ENCODE measurements around the gene LAMA5.

LAMA5 gene

GRCh38 chr20:62328684-62329388 lies 38.3 kb downstream of the LAMA5 start:
- DNase-seq (ENCODE audit: low read depth in 2 of 2), result no peak

- DNase-seq (ENCODE audit: low read depth in 2 of 2), result no peak
Observed at GRCh38 chr20:62327726-62328495, 39.2 kb downstream of the LAMA5 start.

- DNase-seq (ENCODE audit: low read depth in 2 of 2), result no peak
Observed at GRCh38 chr20:62326959-62327725, 40.0 kb downstream of the LAMA5 start.

GRCh38 chr20:62326559-62326958 lies 40.6 kb downstream of the LAMA5 start:
- DNase-seq (ENCODE audit: low read depth in 2 of 2), result no peak

GRCh38 chr20:62325172-62325905 lies 41.8 kb downstream of the LAMA5 start:
- DNase-seq (ENCODE audit: low read depth in 2 of 2), result no peak

GRCh38 chr20:62323980-62324906 lies 42.9 kb downstream of the LAMA5 start:
- DNase-seq (ENCODE audit: low read depth in 2 of 2), result no peak

- DNase-seq (ENCODE audit: low read depth in 2 of 2), result no peak
Observed at GRCh38 chr20:62323146-62323979, 43.7 kb downstream of the LAMA5 start.

GRCh38 chr20:62322492-62323041 lies 44.5 kb downstream of the LAMA5 start:
- no peak for DNase-seq (ENCODE audit: low read depth in 2 of 2)

- no peak for DNase-seq (ENCODE audit: low read depth in 2 of 2)
Observed at GRCh38 chr20:62321975-62322374, 45.1 kb downstream of the LAMA5 start.

GRCh38 chr20:62321521-62321948 lies 45.6 kb downstream of the LAMA5 start:
- DNase-seq (ENCODE audit: low read depth in 2 of 2), result no peak

- DNase-seq (ENCODE audit: low read depth in 2 of 2), result no peak
Observed at GRCh38 chr20:62320581-62321354, 46.3 kb downstream of the LAMA5 start.

GRCh38 chr20:62319346-62319909 lies 47.7 kb downstream of the LAMA5 start:
- DNase-seq (ENCODE audit: low read depth in 2 of 2), result no peak

GRCh38 chr20:62318400-62319345 lies 48.4 kb downstream of the LAMA5 start:
- DNase-seq (ENCODE audit: low read depth in 2 of 2), result no peak

- no peak for DNase-seq (ENCODE audit: low read depth in 2 of 2)
Observed at GRCh38 chr20:62317167-62317655, 49.9 kb downstream of the LAMA5 start.

GRCh38 chr20:62316331-62317166 lies 50.6 kb downstream of the LAMA5 start:
- no peak for DNase-seq (ENCODE audit: low read depth in 2 of 2)

- DNase-seq (ENCODE audit: low read depth in 2 of 2), result no peak
Observed at GRCh38 chr20:62315773-62316172, 51.3 kb downstream of the LAMA5 start.

Data from stimulated activated CD8-positive, alpha-beta memory T cell treated with anti-CD3 and anti-CD28 coated beads, Interleukin-7, amount 100 ng/mL, for 4 hours (primary cell).